ENCODE data around the gene ATP11A. TPM values are rescaled to one million over a fixed set of nuclear protein-coding genes. Genes with fewer than 3 reads are reported as not detected.

ATP11A gene
- total and polyA plus RNA-seq, 9 of the 15 experiments (the other 6 are each of a cell fraction or from before 2014, with no cell fraction given) = 0.38 to 34.2 (median 4.2) TPM

DNA sequence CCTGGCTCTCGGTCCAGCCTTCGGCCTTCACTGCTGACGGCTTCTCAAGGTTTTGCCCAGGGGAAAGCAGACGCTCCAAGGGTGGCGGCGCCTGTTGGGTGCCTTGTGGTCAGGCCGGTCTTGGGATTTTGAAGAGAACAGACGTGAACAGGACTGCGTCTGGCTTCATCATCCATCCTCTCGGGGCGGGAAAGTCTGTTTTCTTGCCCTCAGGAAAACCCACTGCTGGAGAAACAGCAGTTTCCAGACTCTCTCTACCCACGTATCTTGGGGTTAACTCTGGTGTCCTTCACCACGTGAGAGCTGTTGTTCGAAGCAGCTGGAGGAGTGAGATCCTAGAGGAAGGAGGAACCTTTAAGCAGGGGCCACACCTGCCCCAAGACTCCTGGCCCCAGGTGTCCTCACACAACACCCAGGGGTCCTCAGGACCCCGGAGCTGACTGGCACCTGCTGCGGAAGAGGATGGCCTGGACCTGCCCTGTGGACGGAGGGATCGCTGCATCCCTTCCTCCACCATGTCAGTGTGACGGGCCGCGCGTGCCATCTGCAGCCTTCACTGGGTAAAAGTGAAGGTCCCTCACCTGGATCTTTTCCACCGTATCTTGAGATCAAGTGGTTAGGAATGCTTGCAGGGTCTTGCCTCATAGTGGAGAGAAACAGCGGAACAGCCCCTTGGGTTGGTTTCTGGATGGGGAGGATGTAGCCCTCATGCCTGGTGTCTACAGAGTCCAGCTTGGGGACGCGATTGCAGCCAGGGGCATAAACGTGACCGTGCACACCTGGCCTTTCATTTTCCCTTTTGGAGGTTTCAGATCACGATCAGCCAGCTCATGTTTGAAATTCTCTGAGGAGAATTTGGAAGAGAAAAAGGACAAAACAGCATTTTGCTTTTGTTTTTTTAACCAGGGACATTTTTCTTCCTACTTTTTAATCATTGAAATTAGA is 209.7 kb downstream of the ATP11A start:
- H3K27me3 ChIP-seq (ENCODE audit: control insufficient read depth in 2 of 2, insufficient read depth in 2 of 2, low read length in 2 of 2) = peaks cover 30 to 89% of the 10 kb centered on the region in 2 experiments
- no peak for FAIRE-seq
- 14% methylated on average over 14 of the region's 29 CpGs for WGBS (ENCODE audit: insufficient coverage, low coverage, missing lambda C conversion rate)
- TF ChIP-seq CAMTA2 (CRISPR knock-in tag; conservative IDR thresholded peaks at IDR 0.05) (no peak), KLF10 (CRISPR knock-in tag; IDR thresholded peaks at IDR 0.05) (no peak), HMG20A (CRISPR knock-in tag; conservative IDR thresholded peaks at IDR 0.05) (no peak), SREBF1 (IDR thresholded peaks at IDR 0.05; ENCODE audit: borderline replicate concordance, low read depth, low read length) (no peak), IRF2 (CRISPR knock-in tag; IDR thresholded peaks at IDR 0.05) (no peak), MAFG (tag; conservative IDR thresholded peaks at IDR 0.05) (no peak), ZNF311 (CRISPR knock-in tag; IDR thresholded peaks at IDR 0.05) (no peak), RAD51 (IDR thresholded peaks at IDR 0.05; ENCODE audit: borderline replicate concordance, low read depth) (no peak), SP1 (CRISPR knock-in tag; IDR thresholded peaks at IDR 0.05) (no peak), NUFIP1 (IDR thresholded peaks at IDR 0.05; ENCODE audit: partially characterized antibody) (no peak), MCM5 (IDR thresholded peaks at IDR 0.05; ENCODE audit: low read depth) (no peak), ARNT (IDR thresholded peaks at IDR 0.05) (no peak), MYBL2 (IDR thresholded peaks at IDR 0.05; ENCODE audit: low read depth) (no peak), MYBL2 (CRISPR knock-in tag; IDR thresholded peaks at IDR 0.05; ENCODE audit: borderline replicate concordance) (no peak), ELF2 (CRISPR knock-in tag; IDR thresholded peaks at IDR 0.05) (no peak)
- TF ChIP-seq, protein P1, sequence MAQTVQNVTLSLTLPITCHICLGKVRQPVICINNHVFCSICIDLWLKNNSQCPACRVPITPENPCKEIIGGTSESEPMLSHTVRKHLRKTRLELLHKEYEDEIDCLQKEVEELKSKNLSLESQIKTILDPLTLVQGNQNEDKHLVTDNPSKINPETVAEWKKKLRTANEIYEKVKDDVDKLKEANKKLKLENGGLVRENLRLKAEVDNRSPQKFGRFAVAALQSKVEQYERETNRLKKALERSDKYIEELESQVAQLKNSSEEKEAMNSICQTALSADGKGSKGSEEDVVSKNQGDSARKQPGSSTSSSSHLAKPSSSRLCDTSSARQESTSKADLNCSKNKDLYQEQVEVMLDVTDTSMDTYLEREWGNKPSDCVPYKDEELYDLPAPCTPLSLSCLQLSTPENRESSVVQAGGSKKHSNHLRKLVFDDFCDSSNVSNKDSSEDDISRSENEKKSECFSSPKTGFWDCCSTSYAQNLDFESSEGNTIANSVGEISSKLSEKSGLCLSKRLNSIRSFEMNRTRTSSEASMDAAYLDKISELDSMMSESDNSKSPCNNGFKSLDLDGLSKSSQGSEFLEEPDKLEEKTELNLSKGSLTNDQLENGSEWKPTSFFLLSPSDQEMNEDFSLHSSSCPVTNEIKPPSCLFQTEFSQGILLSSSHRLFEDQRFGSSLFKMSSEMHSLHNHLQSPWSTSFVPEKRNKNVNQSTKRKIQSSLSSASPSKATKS (CRISPR knock-in tag; IDR thresholded peaks at IDR 0.05) = no peak
- TF ChIP-seq, protein P2, sequence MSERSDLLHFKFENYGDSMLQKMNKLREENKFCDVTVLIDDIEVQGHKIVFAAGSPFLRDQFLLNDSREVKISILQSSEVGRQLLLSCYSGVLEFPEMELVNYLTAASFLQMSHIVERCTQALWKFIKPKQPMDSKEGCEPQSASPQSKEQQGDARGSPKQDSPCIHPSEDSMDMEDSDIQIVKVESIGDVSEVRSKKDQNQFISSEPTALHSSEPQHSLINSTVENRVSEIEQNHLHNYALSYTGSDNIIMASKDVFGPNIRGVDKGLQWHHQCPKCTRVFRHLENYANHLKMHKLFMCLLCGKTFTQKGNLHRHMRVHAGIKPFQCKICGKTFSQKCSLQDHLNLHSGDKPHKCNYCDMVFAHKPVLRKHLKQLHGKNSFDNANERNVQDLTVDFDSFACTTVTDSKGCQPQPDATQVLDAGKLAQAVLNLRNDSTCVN (CRISPR knock-in tag; IDR thresholded peaks at IDR 0.05) = no peak
- TF ChIP-seq, protein P3, sequence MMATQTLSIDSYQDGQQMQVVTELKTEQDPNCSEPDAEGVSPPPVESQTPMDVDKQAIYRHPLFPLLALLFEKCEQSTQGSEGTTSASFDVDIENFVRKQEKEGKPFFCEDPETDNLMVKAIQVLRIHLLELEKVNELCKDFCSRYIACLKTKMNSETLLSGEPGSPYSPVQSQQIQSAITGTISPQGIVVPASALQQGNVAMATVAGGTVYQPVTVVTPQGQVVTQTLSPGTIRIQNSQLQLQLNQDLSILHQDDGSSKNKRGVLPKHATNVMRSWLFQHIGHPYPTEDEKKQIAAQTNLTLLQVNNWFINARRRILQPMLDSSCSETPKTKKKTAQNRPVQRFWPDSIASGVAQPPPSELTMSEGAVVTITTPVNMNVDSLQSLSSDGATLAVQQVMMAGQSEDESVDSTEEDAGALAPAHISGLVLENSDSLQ (IDR thresholded peaks at IDR 0.05) = no peak

More for the DNA sequence above, 209.7 kb downstream of the ATP11A start:
- Histone ChIP-seq H3K4me1 (replicated peaks in 1 of 2; ENCODE audit: control insufficient read depth in 2 of 2, insufficient read depth in 2 of 2, low read length in 2 of 2) (peaks cover 0 to 16% of the 10 kb centered on the region in 2 experiments; a peak in 2 of 5 replicates), H3K27ac (ENCODE audit: extremely low read depth, low read depth, low read length) (no peak overlapping the region), H4K20me1 (replicated peaks; ENCODE audit: control insufficient read depth, insufficient read depth, low read length) (peaks cover 4% of the 10 kb centered on the region; the same call in 1 of the 2 replicates), H3K4me3 (no peak overlapping the region), H3K9me1 (ENCODE audit: control insufficient read depth, insufficient read depth, low read length) (no peaks in the 10 kb centered on the region), H3K36me3 (ENCODE audit: control insufficient read depth, insufficient read depth, low read length) (no peaks in the 10 kb centered on the region), H3K4me2 (ENCODE audit: insufficient read depth, low read length) (no peak overlapping the region), H3K9ac (ENCODE audit: insufficient read depth in 1 of 2, low read depth in 2 of 2, low read length in 2 of 2) (no peak overlapping the region), H2AFZ (ENCODE audit: low read depth, low read length) (no peak overlapping the region), H3K9me3 (replicated peaks; ENCODE audit: control insufficient read depth, insufficient read depth, low read depth, low read length) (no peaks in the 10 kb centered on the region), H3K79me2 (ENCODE audit: control insufficient read depth, insufficient read depth, low read length) (no peaks in the 10 kb centered on the region)
- DNase-seq (ENCODE audit: extremely low read depth in 1 of 4, low spot score in 3 of 4) (no peak), ATAC-seq (no peak)
- in situ Hi-C loops (cut with MboI) (no loop called here), intact Hi-C loops (cut with micrococcal nuclease) (no loop called here)
- BruUV-seq (replicated peaks) = no TSS peak
- ChIA-PET POLR2A (no interaction called here), CTCF (ENCODE audit: low intra/inter-chr PET ratio) (no interaction called here)
